ENCODE measurements around the gene MR1.
"Not testable (repeated sequence)": the region's sequence is repeated elsewhere in the genome, so short reads cannot be mapped to it uniquely, and the experiment has no call there.

The MR1 gene

GRCh38 chr1:181032535-181032934, 1.2 kb upstream of the MR1 start:
- H3K9me3 ChIP-seq (ENCODE audit: control insufficient read depth, low read length): no peaks in the 10 kb centered on the region
- H3K4me1 ChIP-seq (ENCODE audit: control insufficient read depth, insufficient read depth, low read length): peaks cover 4% of the 10 kb centered on the region
- H3K4me3 ChIP-seq (ENCODE audit: insufficient read depth, low read depth, low read length): no peak overlapping the region
- H3K36me3 ChIP-seq (ENCODE audit: control insufficient read depth, insufficient read depth, low read length): no peaks in the 10 kb centered on the region
- 92 to 94% methylated on average over 2 of the region's 2 CpGs for WGBS, 2 experiments
- H3K27me3 ChIP-seq (ENCODE audit: control insufficient read depth, insufficient read depth, low read length, poor library complexity, severe bottlenecking): no peaks in the 10 kb centered on the region
- H3K27ac ChIP-seq (ENCODE audit: insufficient read depth, low read depth, low read length, poor library complexity, severe bottlenecking): no peak overlapping the region

DNA sequence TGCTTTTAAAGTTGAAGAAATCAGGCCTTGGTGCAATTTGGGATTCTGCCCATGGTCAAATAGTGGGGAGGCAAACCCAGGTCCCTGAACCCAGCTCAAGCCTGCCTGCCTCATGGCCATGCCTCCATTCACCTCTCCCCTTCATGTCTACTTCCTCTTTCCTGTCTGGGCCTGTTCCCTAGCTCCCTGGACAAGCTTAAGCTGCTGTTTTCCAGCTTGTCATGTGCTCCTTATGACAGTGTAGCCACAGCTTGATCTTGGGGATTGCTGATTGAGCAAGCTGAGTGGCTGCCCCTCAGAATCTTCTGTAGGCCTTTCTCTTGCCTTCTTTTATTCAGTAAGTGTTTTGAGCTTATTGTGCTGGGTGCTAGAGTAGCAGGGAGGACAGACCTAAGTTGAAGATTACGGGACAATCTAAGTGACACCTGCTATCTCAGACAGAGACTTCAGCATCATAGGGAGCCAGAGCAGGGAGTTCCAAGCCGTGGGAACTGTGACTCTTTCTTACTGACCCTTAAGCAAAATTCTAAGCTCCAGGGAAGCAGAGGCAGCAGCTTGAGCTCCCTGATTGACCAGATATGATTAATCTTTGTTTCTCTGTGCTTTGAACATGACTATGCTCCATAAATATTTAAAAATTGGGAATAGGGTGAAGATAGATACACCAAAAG, 520 bp upstream of the MR1 start:
- no peak overlapping the region for H3K27ac ChIP-seq (ENCODE audit: insufficient read depth, low read depth, low read length, poor library complexity, severe bottlenecking)
- no peak overlapping the region for H3K4me3 ChIP-seq (ENCODE audit: insufficient read depth, low read depth, low read length)
- 68 to 70% methylated on average over 2 of the region's 2 CpGs for WGBS, 2 experiments
- H3K4me1 ChIP-seq (ENCODE audit: control insufficient read depth, insufficient read depth, low read length): peaks cover 4% of the 10 kb centered on the region
- no peaks in the 10 kb centered on the region for H3K36me3 ChIP-seq (ENCODE audit: control insufficient read depth, insufficient read depth, low read length)
- no peaks in the 10 kb centered on the region for H3K9me3 ChIP-seq (ENCODE audit: control insufficient read depth, low read length)
- H3K27me3 ChIP-seq (ENCODE audit: control insufficient read depth, insufficient read depth, low read length, poor library complexity, severe bottlenecking): no peaks in the 10 kb centered on the region

DNA sequence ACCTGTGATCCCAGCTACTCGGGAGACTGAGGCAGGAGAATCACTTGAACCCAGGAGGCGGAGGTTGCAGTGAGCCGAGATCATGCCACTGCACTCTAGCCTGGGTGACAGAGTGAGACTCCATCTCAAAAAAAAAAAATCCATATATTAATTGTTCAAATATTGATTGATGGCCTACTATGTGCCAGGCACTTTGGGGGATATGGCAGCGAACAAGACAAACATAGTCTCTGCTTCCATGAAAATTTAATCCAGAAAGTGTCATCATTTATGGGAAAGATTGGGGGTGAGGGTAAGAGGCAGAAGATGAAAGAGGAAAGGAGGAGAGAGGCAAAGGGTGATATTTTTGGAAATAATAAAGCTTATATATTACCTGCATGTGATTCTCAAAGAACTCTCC, 1.4 kb downstream of the MR1 start:
- WGBS, 2 experiments: 94 to 96% methylated on average over 3 to 4 of the region's 4 CpGs
- H3K27me3 ChIP-seq (ENCODE audit: control insufficient read depth, insufficient read depth, low read length, poor library complexity, severe bottlenecking); H3K9me3 ChIP-seq (ENCODE audit: control insufficient read depth, low read length); H3K36me3 ChIP-seq (ENCODE audit: control insufficient read depth, insufficient read depth, low read length); H3K4me3 ChIP-seq (ENCODE audit: insufficient read depth, low read depth, low read length); H3K27ac ChIP-seq (ENCODE audit: insufficient read depth, low read depth, low read length, poor library complexity, severe bottlenecking); H3K4me1 ChIP-seq (ENCODE audit: control insufficient read depth, insufficient read depth, low read length): not testable (repeated sequence)

DNA sequence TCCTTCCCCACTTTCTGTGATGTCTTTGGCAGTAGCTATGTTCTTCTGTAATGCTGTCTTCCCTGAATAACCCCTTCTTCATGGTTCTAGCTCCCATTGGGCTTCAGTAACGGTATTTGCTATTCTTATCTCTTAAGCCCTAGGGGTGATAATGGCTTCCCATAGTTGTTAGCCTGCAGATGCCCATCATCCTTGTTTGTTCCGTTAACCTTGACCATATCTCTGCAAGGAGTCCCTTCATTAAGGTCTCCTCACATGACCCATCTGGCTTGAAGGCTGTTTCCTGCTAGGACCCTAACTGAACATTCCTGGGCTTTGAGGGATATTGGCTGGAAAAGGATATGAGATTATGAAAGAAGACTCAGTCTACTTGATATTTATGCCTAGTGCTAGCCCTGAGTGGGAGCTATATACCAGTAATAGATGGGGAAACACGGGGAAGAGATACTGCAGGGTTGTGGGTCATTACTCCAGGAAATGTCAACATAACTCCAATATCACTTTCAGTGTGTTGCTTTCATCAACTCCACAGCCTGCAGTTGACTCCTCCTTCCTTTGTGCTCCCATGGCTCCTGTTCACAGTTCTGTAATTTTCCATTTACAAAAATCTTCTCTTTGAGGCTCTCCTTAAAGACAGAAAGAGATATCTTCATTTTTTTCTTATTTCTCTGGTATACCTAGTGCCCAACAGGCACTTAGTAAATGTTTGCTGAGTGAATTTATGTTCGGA, 2.5 kb downstream of the MR1 start:
- peaks cover 4% of the 10 kb centered on the region for H3K4me1 ChIP-seq (ENCODE audit: control insufficient read depth, insufficient read depth, low read length)
- H3K27ac ChIP-seq (ENCODE audit: insufficient read depth, low read depth, low read length, poor library complexity, severe bottlenecking): no peak overlapping the region
- H3K36me3 ChIP-seq (ENCODE audit: control insufficient read depth, insufficient read depth, low read length): no peaks in the 10 kb centered on the region
- WGBS, 2 experiments: 87 to 90% methylated on average over 4 of the region's 4 CpGs
- no peak overlapping the region for H3K4me3 ChIP-seq (ENCODE audit: insufficient read depth, low read depth, low read length)
- no peaks in the 10 kb centered on the region for H3K27me3 ChIP-seq (ENCODE audit: control insufficient read depth, insufficient read depth, low read length, poor library complexity, severe bottlenecking)
- no peaks in the 10 kb centered on the region for H3K9me3 ChIP-seq (ENCODE audit: control insufficient read depth, low read length)

DNA sequence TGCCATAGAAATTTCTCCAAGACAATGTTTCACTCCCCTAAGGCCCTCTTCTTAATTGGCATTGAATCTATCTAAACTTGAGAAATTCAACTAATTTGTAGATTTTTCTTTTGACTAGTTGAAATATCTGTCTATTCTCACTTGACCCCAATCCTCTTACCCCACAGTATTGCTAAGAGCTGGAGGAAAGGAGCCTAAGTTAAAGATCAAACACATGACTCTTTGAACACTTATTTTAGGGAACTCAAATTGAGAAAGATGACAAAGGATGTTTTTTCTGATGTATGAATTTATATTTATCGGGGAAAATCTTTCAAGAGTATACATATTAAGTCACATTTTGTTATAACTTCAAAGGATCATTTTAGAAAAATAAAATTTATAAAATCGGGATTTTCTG, 3.6 kb downstream of the MR1 start:
- WGBS, 2 experiments: 100% methylated on average over 1 of the region's 2 CpGs; no CpG with 5 or more reads in 1 of the 2 experiments

GRCh38 chr1:181038399-181038873, 4.7 kb downstream of the MR1 start:
- no peaks in the 10 kb centered on the region for H3K27me3 ChIP-seq (ENCODE audit: control insufficient read depth, insufficient read depth, low read length, poor library complexity, severe bottlenecking)
- H3K36me3 ChIP-seq (ENCODE audit: control insufficient read depth, insufficient read depth, low read length): no peaks in the 10 kb centered on the region
- no peaks in the 10 kb centered on the region for H3K9me3 ChIP-seq (ENCODE audit: control insufficient read depth, low read length)
- 87% methylated on average over 5 of the region's 5 CpGs for WGBS, 2 experiments
- peaks cover under 1% of the 10 kb centered on the region for H3K4me1 ChIP-seq (ENCODE audit: control insufficient read depth, insufficient read depth, low read length)
- no peak overlapping the region for H3K27ac ChIP-seq (ENCODE audit: insufficient read depth, low read depth, low read length, poor library complexity, severe bottlenecking)
- no peak overlapping the region for H3K4me3 ChIP-seq (ENCODE audit: insufficient read depth, low read depth, low read length)

More for the DNA sequence above, 3.6 kb downstream of the MR1 start:
- H3K27ac ChIP-seq (ENCODE audit: insufficient read depth, low read depth, low read length, poor library complexity, severe bottlenecking): no peak overlapping the region
- no peaks in the 10 kb centered on the region for H3K27me3 ChIP-seq (ENCODE audit: control insufficient read depth, insufficient read depth, low read length, poor library complexity, severe bottlenecking)
- H3K4me3 ChIP-seq (ENCODE audit: insufficient read depth, low read depth, low read length): no peak overlapping the region
- H3K9me3 ChIP-seq (ENCODE audit: control insufficient read depth, low read length): no peaks in the 10 kb centered on the region
- H3K4me1 ChIP-seq (ENCODE audit: control insufficient read depth, insufficient read depth, low read length): peaks cover 4% of the 10 kb centered on the region
- H3K36me3 ChIP-seq (ENCODE audit: control insufficient read depth, insufficient read depth, low read length): no peaks in the 10 kb centered on the region

DNA sequence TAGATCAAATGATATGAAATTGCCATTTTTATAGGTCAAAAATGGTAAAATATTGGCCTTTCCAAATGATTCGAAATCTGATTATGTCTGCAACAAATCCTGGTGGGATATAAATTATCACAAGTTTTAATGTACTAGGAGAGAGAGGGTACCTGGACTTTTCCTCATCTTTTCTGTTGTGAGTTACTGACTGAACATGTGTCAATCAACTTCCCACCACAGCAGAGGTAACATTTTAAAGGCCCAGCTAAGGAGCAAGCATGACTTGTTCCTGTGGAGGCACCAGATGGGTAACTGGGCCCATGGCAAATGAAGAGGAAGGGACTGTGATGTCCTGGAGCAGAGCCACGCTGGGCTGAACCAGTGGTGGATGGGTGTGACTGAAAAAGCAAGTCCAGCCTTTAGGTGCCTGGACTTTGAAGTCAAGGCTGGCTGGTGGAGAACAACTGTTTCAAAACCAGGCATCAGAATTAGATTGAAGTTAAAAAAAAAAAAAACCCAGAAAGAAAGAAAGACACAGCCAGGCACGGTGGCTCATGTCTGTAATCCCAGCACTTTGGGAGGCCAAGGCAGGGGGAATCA, 6.6 kb downstream of the MR1 start:
- H3K27ac ChIP-seq (ENCODE audit: insufficient read depth, low read depth, low read length, poor library complexity, severe bottlenecking): no peak overlapping the region
- H3K4me1 ChIP-seq (ENCODE audit: control insufficient read depth, insufficient read depth, low read length): no peaks in the 10 kb centered on the region
- WGBS, 2 experiments: 91 to 95% methylated on average over 3 of the region's 3 CpGs
- H3K4me3 ChIP-seq (ENCODE audit: insufficient read depth, low read depth, low read length): no peak overlapping the region
- no peaks in the 10 kb centered on the region for H3K36me3 ChIP-seq (ENCODE audit: control insufficient read depth, insufficient read depth, low read length)
- H3K9me3 ChIP-seq (ENCODE audit: control insufficient read depth, low read length): no peaks in the 10 kb centered on the region
- H3K27me3 ChIP-seq (ENCODE audit: control insufficient read depth, insufficient read depth, low read length, poor library complexity, severe bottlenecking): no peaks in the 10 kb centered on the region

DNA sequence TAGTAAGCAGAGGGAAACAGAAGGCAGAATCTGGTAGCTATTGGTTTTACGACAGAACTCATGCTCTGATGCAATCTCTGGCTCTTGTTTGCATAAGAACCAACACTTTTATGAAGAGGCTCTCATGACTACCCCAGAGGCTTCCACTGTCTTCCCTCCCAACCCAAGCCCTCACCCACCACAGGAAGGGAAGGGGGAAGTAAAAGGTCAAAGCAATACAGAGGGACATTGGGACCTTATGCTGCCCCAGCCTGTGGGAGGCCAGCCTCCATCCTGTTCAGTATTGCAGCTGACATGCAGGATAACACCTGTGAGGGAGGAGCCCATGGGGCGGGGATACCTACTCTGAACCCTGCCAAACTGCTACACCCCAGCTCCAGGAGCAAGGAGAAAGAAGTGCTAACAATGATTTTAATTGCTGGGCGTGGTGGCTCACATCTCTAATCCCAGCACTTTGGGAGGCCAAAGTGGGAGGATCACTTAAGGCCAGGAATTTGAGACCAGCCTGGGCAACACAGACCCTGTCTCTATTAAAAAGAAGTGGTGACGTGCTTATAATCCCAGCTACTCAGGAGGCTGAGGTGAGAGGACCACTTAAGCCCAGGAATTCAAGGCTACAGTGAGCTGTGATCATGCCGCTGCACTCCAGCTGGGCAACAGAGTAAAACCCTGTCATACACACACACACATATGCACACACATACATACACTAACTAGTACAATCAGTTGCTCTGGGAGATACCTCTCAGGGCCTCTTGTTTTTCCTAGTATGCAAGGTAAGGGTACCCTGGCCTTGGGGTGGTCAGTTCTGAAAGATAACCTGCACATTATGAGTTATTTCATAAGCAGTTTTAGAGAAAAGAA, 9.5 kb downstream of the MR1 start:
- 73% methylated on average over 5 of the region's 5 CpGs for WGBS, 2 experiments
- Histone ChIP-seq H3K4me1 (ENCODE audit: control insufficient read depth, insufficient read depth, low read length) (no peaks in the 10 kb centered on the region), H3K27ac (ENCODE audit: insufficient read depth, low read depth, low read length, poor library complexity, severe bottlenecking) (no peak overlapping the region), H3K4me3 (ENCODE audit: insufficient read depth, low read depth, low read length) (no peak overlapping the region), H3K36me3 (ENCODE audit: control insufficient read depth, insufficient read depth, low read length) (no peaks in the 10 kb centered on the region), H3K27me3 (ENCODE audit: control insufficient read depth, insufficient read depth, low read length, poor library complexity, severe bottlenecking) (no peaks in the 10 kb centered on the region), H3K9me3 (ENCODE audit: control insufficient read depth, low read length) (no peaks in the 10 kb centered on the region)

DNA sequence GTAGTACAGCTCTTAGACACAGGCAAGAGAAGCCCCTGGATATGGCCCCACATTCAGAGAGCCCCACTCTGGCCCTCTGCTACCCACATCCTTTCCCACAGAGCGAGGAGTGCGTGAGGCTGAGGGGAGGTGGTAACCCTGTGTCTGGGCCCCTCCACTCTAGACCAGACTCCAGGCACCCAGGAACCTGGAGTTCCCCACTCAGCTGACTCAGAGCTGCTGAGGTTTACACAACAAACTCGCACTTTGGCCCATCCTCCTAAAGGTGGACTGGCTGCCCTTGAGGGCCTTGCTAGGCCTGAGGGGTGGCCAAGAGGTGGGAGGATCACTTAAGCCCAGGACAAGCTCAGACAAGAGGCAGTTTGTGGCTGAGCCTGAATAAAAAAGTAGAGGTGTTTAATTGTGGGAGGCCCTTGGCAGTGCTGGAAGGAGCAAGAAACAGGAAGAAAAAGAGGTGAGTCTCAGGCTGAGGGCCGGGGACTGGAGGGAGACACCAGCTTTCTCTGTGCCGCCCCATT, 10.7 kb downstream of the MR1 start:
- no peaks in the 10 kb centered on the region for H3K36me3 ChIP-seq (ENCODE audit: control insufficient read depth, insufficient read depth, low read length)
- no peak overlapping the region for H3K27ac ChIP-seq (ENCODE audit: insufficient read depth, low read depth, low read length, poor library complexity, severe bottlenecking)
- H3K4me3 ChIP-seq (ENCODE audit: insufficient read depth, low read depth, low read length): no peak overlapping the region
- no peaks in the 10 kb centered on the region for H3K27me3 ChIP-seq (ENCODE audit: control insufficient read depth, insufficient read depth, low read length, poor library complexity, severe bottlenecking)
- 91 to 94% methylated on average over 5 of the region's 5 CpGs for WGBS, 2 experiments
- no peaks in the 10 kb centered on the region for H3K9me3 ChIP-seq (ENCODE audit: control insufficient read depth, low read length)
- H3K4me1 ChIP-seq (ENCODE audit: control insufficient read depth, insufficient read depth, low read length): no peaks in the 10 kb centered on the region

Measured in ectodermal cell (in vitro differentiated cells).